Activated B cell treated with CpG ODN at 0.5 μM for 24 hours (primary cell): ENCODE results near the gene EML5. TPM values are rescaled to one million over a fixed set of nuclear protein-coding genes. Genes with fewer than 3 reads are reported as not detected.

Source experiments
- ATAC-seq: fragments of 200-7000 bp; cut with Tn5 transposase; one replicate; pipeline ENCODE4 v1.10.0; 2021; ENCODE audit warnings: low read depth, mild to moderate bottlenecking, moderate library complexity
- CTCF ChIA-PET: fragments of 350-600 bp; sonication (Branson Sonifier 250); formaldehyde crosslinking; loops from one replicate; lab custom pipeline; 2021; ENCODE audit warnings: antibody characterized with exemption; lab: Charles Lee
- POLR2A ChIA-PET: fragments of 350-600 bp; sonication (Branson Sonifier 250); formaldehyde crosslinking; loops from one replicate; lab custom pipeline; 2021; ENCODE audit warnings: antibody characterized with exemption; lab: Charles Lee
- DNase-seq: peaks from one replicate; pipeline ENCODE4 v3.0.0; 2022
- H3K27ac Mint-ChIP-seq: one replicate; pipeline ENCODE4 v1.8.0; 2020; ENCODE audit warnings: mixed read lengths
- H3K27me3 Mint-ChIP-seq: one replicate; pipeline ENCODE4 v1.8.0; 2021; ENCODE audit warnings: mixed read lengths
- H3K36me3 Mint-ChIP-seq: one replicate; pipeline ENCODE4 v1.8.0; 2021; ENCODE audit warnings: low read depth, mixed read lengths
- H3K4me1 Mint-ChIP-seq: one replicate; pipeline ENCODE4 v1.8.0; 2021; ENCODE audit warnings: mixed read lengths
- H3K4me3 Mint-ChIP-seq: one replicate; pipeline ENCODE4 v1.8.0; 2020; ENCODE audit warnings: mild to moderate bottlenecking, mixed read lengths
- H3K9me3 Mint-ChIP-seq: one replicate; pipeline ENCODE4 v1.8.0; 2020; ENCODE audit warnings: mixed read lengths
- CTCF ChIP-seq: fragments of 200-600 bp; IDR thresholded peaks from one replicate; pipeline ENCODE4 v1.8.0; 2022; ENCODE audit warnings: antibody characterized with exemption, mild to moderate bottlenecking
- intact Hi-C: fragments of 100-400 bp; cut with micrococcal nuclease; formaldehyde crosslinking; loops from one replicate; pipeline ENCODE4 v1.15.1; 2024
- total RNA-seq: library from RNA; stranded (reverse); gene quantifications from 2 replicates; pipeline ENCODE4 v1.2.3, GENCODE V29; 2022

Gene EML5
- total RNA-seq: 3.8 and 5.0 TPM in 2 replicates

DNA sequence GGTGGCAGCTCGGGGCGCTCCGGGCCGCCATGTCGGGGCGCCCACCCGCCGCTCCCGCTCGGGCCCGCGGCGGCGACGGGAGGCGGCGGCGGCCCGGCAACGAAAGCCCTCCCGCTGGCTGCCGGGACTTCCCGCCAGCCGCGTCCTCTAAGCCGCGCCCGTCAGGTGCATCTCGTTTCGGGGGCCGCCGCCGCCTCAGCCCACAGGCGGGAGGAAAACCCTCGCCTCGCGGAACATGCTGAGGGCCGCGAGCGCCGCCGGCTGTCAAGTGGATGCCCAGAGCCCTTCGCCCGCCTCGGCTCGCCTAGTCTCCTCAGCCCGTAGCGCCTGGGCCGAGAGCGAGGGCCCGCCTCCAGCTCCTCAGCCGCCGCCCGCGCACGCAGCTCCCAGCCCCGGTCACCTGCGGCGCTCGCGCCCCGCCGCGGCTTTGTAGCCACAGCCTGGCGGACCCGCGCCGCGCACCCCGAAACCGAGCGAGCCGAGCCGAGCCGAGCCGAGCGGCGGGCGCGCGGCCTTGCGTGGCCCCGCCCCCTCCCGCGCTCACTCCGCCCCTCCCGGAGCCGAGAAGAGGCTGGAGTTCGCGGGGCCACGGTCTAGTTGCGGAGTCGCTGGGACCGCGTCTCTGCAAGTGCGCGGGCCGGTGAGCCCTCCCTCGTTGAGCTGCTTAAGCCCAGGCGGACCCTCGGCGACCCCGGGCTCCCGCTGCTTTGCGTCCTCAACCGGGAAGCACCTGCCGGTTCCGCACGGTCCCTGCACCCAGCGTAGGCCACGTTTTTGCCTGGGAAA lies at the start of gene EML5:
Gene EML5, minus strand, starts transcription at position 481 of the 786 bp plus-strand sequence. Its CDS starts 450 bp downstream, at position 31.
- POLR2A ChIA-PET: interaction anchor here (1.5 kb wide), 2 partner anchors 32 to 1163 kb away, joined by 4 to 8 read pairs; partner anchors contain the start of genes TDP1 and TTC8
- peaks cover 24% of the 10 kb centered on the region for H3K4me1 Mint-ChIP-seq
- H3K4me3 Mint-ChIP-seq: peak within 1 kb of the TSS; percentile 89
- no peaks in the 10 kb centered on the region for H3K9me3 Mint-ChIP-seq
- ATAC-seq: peak; percentile 86
- intact Hi-C loops: loop anchor here (1.0 to 10.0 kb wide), 11 partner anchors 32 to 1606 kb away; partner anchors contain the start of genes EFCAB11, GALC, NRDE2 and PSMC1
- TF ChIP-seq CTCF: no peak
- CTCF ChIA-PET: interaction anchor here (1.0 to 1.7 kb wide), 4 partner anchors 24 to 300 kb away, joined by 3 to 5 read pairs (median 4); partner anchors contain the start of gene TTC8
- H3K27ac Mint-ChIP-seq: peak within 1 kb of the TSS; percentile 71
- no peaks in the 10 kb centered on the region for H3K27me3 Mint-ChIP-seq
- peaks cover 2% of the 10 kb centered on the region for H3K36me3 Mint-ChIP-seq
- peak; percentile 81 for DNase-seq

DNA sequence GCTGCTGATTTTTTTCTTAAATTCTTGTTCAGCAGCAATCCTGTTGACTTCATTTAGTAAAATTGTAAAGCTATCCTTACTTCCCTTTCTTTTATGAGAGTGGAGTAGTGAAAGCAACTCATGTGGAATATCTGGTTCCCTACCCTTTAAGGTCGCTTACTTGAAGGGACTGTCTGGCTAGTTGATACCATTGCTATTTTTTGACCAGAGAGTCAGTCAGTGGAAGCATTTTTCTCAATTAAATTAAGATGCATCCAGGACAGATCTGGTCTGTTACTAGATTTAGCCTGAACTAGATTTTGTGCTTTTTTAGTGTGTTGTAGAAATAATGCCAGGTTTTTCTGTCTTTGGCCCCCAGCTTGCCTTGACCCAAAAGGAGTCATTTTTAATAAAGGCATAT lies 49.7 kb upstream of the EML5 start:
- CTCF ChIA-PET: no interaction called here
- intact Hi-C loops: no loop called here
- H3K4me1 Mint-ChIP-seq: no peaks in the 10 kb centered on the region
- no peaks in the 10 kb centered on the region for H3K27me3 Mint-ChIP-seq
- H3K4me3 Mint-ChIP-seq: no peak overlapping the region
- H3K27ac Mint-ChIP-seq: no peak overlapping the region
- TF ChIP-seq CTCF: no peak
- ATAC-seq (no peak), DNase-seq (no peak)
- H3K36me3 Mint-ChIP-seq: peaks cover 6% of the 10 kb centered on the region
- POLR2A ChIA-PET: no interaction called here
- no peaks in the 10 kb centered on the region for H3K9me3 Mint-ChIP-seq

GRCh38 chr14:88841741-88842140 lies 49.0 kb upstream of the EML5 start:
- peaks cover 6% of the 10 kb centered on the region for H3K36me3 Mint-ChIP-seq
- no peak for ATAC-seq
- TF ChIP-seq CTCF: no peak
- no peaks in the 10 kb centered on the region for H3K4me1 Mint-ChIP-seq
- ChIA-PET CTCF (no interaction called here), POLR2A (no interaction called here)
- H3K27me3 Mint-ChIP-seq: peaks cover 2% of the 10 kb centered on the region
- intact Hi-C loops: no loop called here
- no peak overlapping the region for H3K4me3 Mint-ChIP-seq
- no peak overlapping the region for H3K27ac Mint-ChIP-seq
- no peaks in the 10 kb centered on the region for H3K9me3 Mint-ChIP-seq
- no peak for DNase-seq

GRCh38 chr14:88840926-88841325 lies 48.2 kb upstream of the EML5 start:
- ATAC-seq (no peak), DNase-seq (no peak)
- intact Hi-C loops: no loop called here
- Mint-ChIP-seq H3K9me3 (no peaks in the 10 kb centered on the region), H3K4me3 (no peak overlapping the region), H3K36me3 (peaks cover 6% of the 10 kb centered on the region), H3K27me3 (peaks cover 2% of the 10 kb centered on the region), H3K4me1 (no peaks in the 10 kb centered on the region), H3K27ac (no peak overlapping the region)
- CTCF ChIA-PET: no interaction called here
- TF ChIP-seq CTCF: no peak
- POLR2A ChIA-PET: no interaction called here

DNA sequence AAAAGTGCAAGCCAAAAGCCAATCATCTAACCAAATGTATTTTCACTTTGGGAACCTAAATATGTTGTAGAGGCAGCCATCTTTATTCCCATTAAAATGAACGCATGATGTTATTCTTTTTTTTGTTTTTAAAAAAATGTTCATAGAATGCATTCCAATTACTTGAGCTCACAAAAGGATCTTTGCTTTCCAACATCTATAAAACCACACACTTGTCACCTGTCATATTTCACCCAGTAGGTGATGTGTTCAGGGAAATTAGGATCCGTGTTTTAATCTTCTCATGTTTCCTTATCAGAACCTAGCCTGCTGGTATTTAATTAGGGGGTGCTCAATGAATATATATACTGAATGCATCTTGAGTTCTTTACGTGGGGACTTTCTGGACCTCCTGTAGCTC lies 45.3 kb upstream of the EML5 start:
- Mint-ChIP-seq H3K36me3 (peaks cover 6% of the 10 kb centered on the region), H3K9me3 (no peaks in the 10 kb centered on the region), H3K4me1 (no peaks in the 10 kb centered on the region), H3K27me3 (peaks cover 2% of the 10 kb centered on the region), H3K4me3 (no peak overlapping the region), H3K27ac (no peak overlapping the region)
- ATAC-seq (no peak), DNase-seq (no peak)
- intact Hi-C loops: no loop called here
- ChIA-PET POLR2A (no interaction called here), CTCF (no interaction called here)
- no peak for TF ChIP-seq CTCF
